HG02884 (cell line): Measurements from ENCODE around the gene WDFY3.

Experiments
- ATAC-seq: cut with Tn5 transposase; IDR thresholded peaks from one replicate; pipeline ENCODE4 v1.9.1; 2021; ENCODE audit warnings: mild to moderate bottlenecking, moderate library complexity; ENCODE audit not compliant: unreplicated experiment

WDFY3 gene

DNA sequence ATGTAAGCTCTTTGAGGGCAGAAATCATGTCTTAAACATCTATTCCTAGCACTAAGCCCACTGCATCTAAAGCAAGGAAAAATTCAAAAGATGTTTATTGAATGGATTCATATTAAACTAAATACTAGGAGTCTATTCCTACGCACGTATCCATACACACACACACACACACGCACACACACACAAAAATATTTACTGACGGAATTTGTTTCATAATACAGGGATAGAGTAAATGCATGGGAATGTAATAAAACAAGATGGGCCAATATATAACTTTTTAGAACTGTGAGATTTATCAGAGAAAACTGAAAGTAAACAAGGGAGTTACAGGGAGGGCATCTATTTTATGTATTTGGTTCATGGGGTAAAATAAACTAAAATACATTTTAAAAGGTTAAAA lies 57.6 kb downstream of the WDFY3 start:
- no peak for ATAC-seq

DNA sequence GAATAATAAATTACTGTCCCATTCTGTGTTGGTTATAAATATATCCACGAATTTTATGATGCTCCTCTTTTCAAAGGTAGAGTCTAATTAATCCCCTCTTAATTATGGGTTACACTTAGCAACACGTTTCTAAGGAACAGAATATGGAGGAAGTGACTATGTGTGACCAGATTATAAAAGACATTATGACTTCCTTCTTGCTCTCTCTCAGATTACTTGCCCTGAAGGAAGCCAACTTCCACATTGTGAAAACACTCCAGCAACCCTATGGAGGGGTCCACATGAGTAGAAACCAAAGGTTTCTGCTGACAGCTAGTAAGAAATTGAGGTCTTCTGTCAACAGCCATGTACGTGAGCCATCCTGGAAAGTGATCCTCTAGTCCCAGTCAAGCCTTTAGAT lies 59.3 kb downstream of the WDFY3 start:
- ATAC-seq = no peak

DNA sequence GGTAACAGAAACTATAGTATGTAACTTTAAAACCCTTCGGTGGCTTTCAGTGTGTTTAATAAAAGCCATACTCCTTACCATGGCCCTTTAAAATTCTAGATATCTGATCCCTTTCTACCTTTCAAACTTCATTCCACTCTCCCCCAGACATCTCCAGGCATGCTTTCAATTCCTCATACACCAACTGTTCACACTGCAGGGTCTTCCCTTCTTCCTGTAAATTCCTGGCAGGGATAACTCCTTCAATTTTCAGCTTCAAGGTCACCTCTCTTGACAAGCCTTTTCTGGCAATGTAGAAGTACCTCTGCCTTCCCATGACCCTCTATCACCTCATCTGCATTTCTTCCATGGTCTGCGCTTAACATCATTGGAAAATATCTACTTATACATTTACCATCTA lies 60.8 kb downstream of the WDFY3 start:
- ATAC-seq = no peak

DNA sequence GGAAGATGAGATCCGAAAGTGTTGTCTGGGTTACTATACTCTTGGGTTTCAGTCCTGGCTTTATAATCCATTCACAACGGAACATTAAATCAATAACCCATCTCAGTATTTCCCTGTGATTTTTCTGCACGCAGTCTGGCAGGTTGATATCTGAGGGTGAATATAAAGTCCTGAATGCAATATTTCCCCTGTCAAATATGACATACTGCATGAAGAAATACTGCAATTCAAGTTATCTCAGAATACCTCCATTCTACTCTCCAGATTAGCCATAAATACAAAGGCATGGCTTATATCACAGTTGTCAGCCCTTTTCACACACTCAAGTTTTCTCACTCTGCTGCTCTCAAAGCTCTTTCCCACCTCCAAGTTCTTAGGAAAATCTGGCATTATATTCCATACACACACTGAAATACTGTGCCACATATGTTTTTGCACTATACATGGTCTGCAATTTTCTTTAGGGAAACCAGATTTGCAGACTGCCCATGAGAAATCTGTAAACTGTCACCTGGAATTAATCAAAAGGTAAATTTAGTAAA lies 64.7 kb downstream of the WDFY3 start:
- ATAC-seq = no peak

DNA sequence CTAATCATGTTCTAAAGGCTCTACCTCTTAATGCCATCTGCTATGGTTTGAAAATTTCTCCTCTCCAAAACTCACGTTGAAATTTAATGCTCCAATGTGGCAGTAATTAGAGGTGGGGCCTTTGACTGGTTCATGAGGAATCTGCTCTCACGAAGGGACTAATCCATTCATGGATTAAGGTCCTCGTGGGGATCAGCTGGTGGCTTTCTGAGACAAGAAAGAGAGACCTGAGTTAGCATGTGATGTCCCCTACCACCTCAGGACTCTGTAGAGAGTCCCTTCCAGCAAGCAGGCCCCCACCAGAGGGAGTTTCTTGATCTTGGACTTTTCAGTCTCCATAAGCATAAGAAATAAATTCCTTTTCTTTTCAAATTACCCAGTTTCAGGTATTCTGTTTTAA lies 65.3 kb downstream of the WDFY3 start:
- ATAC-seq = no peak

DNA sequence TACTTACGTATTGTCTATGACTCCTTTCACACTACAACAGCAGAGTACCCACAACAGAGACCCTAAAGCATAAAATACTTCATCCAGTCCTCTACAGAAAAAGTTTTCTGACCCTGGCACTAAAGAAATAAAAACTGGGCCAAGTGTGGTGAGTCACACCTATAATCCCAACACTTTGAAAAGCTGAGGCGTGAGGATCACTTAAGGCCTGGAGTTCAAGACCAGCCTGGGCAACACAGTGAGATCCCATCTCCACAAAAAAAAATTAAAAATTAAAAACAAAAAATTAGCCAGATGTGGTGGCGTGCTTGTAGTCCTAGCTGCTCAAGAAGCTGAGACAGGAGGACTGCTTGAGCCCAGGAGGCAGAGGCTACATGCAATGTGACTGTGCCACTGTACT lies 66.9 kb downstream of the WDFY3 start:
- no peak for ATAC-seq

DNA sequence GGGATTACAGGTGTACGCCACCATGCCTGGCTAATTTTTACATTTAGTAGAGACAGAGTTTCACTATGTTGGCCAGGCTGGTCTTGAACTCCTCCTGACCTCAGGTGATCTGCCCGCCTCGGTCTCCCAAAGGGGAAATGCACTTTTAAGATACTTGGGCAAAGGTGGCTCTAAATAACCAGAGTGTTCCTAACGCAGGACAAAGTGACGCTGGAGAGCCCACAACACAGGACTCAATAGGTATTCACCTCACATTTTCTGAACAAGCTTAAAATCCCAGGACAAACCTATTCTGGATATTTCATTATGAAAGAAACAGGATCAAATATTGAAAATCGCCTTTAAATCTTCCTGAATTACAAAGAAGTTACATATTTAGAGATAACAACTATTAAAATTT lies 69.0 kb downstream of the WDFY3 start:
- ATAC-seq = no peak

DNA sequence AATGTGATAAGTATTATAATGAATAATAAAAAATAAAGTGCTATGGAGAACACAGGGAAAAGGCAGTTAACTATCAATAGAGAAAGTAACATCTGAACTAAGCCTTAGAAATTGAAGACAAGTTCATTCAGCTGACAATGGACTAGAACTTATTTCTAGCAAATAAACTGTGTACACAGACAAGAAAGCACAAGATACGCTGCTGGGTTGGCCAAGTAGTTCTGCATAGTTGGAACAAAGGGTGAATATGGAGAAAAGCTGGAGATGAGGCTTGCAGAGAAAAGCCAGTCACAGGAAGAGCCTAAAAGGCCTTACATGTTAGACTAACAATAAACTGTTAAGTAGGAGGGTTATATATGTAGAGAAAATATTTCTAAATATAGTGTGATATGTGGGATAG lies 71.2 kb downstream of the WDFY3 start:
- no peak for ATAC-seq

DNA sequence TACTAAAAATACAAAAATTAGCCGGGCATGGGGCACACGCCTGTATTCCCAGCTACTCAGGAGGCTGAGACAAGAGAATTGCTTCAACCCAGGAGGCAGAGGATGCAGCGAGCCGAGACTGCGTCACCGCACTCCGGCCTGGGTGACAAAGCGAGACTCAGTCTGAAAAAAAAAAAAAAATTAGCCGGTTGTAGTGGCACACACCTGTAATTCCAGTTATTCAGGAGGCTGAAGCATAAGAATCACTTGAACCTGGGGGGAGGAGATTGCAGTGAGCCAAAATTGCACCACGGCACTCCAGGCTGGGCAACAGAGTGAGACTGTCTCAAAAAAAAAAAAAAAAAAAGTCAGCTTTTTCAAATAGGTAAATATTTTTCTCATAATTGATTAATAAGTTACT lies 71.9 kb downstream of the WDFY3 start:
- ATAC-seq = no peak

DNA sequence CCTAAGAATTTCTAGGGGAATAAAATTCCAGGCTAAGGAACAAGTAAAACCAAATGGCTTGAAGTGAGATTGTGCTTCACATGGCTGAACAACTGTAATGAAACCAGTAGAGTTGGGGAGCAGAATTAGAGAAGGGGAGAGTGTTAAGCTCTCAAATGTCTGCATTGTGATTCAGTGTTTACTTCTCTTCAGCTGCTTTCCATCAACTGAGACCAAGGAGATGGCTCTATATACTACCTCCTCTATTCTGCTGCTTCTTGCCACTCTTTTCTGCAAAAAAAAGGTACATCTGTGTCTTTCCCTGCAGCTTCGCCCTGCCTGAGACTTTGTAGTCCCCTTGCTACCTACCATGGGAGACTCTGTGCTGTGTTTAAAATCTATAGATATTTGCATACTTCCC lies 73.5 kb downstream of the WDFY3 start:
- no peak for ATAC-seq

DNA sequence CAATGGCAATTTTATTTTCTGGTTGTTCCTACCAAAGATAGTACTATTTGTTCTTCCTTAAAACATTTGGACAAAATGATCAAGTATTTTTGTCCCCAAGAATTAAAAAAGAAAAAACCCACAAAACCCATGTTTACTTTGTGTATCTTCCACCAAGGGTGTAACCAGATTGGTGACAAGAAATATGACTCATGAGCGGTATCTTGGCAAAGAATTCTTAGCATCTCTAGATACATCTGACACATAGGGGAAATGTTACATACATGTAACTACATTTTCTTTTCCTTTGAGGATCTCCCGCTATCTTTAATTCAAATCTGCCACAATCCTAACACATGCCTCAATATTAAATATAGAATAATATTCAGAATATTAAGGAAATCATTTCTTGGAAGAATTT lies 78.7 kb downstream of the WDFY3 start:
- no peak for ATAC-seq

DNA sequence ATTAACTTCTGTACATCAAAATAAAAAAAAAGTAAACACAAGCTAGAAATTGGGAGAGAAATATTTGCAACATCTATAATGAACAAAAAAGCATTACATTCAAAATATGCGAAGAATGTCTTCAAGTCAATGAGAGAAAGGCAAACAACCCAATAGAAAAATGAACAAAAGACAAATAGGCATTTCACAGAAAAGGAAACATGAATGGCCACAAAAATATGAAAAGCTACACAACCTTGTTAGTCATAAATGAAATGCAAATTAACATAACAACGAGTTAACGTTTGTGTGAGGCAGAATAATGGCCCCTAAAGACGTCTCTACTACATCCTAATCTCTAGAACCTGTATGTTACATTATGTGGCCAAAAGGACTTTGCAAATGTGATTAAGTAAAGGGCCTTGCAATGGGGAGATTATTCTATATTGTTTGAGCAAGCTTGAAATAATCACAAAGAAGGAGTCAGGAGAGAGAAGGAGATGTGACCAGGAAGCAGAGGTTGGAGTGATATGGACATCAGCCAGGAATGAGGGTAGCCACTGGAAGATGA lies 86.8 kb downstream of the WDFY3 start:
- ATAC-seq = no peak

DNA sequence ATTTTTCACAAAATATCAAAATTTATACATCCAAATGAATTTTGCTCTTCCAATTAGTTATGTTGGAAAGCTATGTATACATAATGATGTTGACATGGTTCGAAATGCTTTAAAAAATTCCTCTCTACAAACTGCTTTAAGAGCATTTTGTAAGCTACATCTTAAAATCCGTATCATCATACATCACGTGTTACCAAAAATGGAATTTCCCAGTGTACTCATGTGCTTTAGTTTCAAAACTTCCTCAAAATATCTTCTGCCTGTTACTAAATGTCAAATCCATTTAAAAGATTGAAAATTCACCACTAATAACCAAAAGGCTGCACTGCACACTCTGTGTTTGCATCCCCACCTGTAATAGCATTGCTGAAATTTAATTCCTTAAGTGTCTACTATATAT lies 87.9 kb downstream of the WDFY3 start:
- ATAC-seq = no peak

DNA sequence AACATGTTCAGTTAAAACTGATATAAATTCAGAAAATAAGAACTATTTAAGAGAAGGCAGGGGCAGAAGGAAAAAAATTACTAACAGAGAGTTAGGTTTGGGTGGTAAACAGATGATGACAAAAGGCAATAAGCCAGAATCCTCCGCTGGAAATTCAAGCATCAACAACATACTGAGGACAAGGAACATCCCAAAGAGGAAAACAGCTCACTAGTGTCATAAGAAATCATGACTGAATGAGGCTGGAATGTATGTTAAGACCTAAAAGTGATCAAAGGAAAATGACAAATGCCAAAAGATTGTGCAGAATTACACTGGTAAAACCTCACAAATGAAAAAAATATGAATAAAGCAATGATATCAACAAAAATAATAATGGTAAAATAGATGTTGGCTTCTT lies 88.4 kb downstream of the WDFY3 start:
- ATAC-seq = no peak

DNA sequence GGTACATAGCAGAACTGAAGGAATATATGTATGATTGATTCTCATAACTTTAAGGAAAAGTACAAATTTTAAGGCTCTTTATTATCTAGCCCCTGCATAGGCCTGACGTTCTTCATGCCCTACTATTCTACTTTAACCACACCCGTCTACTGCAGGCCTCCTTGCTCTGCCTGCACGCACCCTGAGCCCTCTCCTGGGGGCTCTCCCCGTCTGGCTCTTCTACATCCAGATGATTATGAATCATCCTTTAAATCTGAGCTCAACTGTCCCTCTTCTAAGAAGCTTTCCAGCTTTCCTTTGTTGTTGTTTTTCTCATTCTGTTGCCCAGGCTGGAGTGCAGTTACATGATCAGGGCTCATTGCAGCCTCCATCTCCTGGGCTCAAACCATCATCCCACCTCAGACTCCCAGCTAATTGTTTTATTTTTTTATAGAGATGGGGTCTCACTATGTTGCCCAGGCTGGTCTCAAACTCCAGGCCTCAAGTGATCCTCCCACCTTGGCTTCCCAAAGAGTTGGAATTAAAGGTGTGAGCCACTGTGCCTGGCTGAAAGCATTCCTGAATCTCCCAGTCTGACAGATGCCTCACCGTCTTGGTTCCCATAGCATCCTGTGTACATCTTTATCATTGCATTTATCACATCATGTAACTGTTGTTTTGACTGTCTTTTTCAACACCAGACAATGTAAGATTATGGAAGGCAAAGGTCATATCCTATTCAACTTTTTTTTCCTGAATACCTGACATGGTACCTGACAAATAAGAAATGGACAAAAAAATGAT lies 89.2 kb downstream of the WDFY3 start:
- no peak for ATAC-seq

DNA sequence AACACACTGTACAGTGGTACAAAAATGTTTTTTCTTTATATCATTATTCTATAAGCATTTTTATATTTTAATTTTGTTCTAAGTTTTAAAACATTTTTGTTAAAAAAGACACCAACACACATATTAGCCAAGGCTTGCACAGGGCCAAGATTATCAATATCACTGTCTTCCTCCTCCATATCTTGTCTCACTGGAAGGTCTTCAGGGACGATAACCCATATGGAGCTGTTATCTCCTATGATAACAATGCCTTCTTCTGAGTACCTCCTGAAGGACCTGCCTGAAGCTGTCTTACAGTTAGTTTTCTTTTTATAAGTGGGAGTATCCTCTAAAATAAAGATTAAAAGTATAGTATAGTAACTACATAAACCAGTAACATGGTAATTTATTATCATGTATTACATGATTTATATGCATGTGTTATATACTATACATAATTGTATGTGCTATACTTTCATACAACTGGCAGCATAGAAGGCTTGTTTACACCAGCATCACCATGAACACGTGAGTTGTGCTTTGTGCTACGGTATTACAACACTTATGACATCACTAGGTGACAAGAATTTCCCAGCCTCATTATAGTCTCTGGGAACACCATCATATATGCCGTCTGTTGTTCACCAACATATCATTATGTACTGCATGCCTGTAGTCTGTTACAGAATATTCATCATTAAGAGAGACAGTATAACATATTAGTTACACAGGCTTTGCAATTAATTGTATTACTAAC lies 90.7 kb downstream of the WDFY3 start:
- no peak for ATAC-seq

DNA sequence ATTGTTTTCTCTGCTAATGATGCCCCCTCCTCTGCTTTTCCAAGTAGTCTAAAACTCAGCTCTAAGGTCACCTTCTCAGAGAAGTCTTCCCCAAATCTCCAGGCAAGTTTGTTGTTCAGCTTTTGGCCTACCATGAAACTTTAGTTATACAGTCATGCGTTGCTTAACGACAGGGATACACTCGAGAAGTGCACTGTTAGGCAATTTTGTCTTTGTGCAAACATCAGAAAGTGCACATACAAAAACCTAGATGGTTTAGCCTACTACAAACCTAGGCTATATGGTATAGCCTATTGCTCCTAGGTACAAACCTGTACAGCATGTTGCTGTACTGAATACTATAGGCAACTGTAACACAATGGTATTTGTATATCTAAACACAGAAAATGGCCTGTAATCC lies 91.9 kb downstream of the WDFY3 start:
- ATAC-seq = no peak

DNA sequence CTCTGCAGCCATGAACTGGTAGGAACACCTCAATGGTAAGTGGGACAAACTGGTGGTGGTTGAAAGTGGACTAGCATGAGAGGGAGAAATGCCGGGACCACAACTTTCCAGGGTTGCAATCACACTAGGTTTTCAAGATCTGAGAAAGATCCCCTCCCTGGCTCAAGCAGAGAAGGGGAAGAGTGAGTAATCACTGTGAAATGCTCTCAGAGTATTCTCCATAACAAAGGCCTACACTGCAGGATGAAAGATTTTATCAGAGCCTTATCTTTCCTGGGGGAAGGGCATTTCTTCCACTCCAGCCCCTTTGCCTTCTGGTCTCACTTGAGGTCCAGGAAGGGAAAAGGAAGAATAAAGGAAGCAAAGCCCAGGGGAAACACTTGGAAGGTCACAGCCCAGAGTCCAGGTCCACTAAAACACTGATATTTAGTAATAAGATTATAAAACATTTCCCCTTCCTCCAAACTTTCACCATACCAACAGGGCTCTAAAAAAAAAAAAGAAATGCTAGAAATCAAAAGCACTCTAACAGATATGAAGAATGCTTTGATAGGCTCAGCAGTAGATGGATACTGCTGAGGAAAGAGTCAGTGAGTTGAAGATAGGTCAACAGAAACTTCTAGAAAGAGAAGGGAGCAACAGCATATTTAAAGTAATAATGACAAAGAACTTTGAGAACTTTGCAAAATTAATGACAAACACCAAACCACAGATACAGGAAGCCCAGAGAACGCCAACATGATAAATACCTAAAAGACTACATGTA lies 95.9 kb downstream of the WDFY3 start:
- no peak for ATAC-seq

DNA sequence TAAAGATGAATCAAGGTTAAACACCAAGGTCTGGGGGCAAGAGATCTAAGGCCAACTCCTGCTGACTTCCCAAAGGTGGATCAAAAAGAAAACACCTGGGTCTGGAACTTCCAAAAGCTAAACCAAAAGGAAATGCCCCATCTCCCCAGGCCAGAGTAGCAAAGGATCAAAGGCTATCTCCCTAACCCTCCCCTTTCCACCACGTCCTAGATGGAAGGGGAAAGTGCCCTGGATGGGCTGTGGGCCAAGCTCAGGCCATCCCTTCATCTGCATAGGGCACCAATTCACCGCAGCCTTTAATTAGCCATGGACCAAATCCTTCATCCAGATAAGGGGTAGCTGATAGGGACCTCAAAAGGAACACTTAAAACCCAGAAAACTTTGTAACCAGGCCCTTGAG lies 100.2 kb downstream of the WDFY3 start:
- no peak for ATAC-seq

DNA sequence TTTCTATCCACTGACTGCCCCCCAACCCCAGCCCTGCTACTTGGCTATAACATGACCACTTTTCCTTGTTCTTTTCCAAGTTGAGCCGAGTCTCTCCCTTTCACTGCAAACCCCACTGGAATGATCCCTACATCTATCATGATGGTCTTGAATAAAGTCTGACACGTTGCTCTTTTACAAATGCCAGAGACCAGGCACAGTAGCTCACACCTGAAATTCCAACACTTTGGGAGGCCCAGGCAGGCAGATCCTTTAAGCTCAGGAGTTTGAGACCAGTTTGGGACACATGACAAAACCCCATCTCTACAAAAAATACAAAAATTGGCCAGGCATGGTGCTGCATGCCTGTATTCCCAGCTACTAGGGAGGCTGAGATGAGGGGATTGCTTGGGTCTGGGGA lies 100.9 kb downstream of the WDFY3 start:
- no peak for ATAC-seq

DNA sequence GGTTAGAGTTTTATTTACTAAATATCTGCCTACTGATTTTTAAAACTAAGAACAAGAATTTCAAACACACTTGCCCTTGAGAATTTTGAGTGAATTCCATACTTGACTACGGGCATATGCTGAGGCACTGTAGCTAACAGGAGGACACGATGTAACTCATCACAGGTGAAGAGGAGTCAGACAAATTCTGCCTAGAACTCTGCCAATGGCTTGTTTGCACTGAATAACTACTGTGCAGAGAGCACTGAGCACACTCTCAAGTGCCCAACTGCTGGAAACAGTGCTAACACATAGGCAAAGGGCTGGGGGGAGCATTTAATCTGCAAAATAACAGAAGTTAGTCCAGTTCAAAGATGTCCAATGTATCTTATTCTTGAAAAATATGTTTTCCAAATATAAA lies 104.4 kb downstream of the WDFY3 start:
- ATAC-seq = no peak
